Stimulated activated CD4-positive, alpha-beta T cell treated with anti-CD3 and anti-CD28 coated beads, Interleukin-15, amount 100 ng/mL, for 24 hours (primary cell): ENCODE data around the gene LRRN4CL.
"Not testable (repeated sequence)": the region's sequence is repeated elsewhere in the genome, so short reads cannot be mapped to it uniquely, and the experiment has no call there.

ENCODE experiments used
- DNase-seq: peaks from one replicate; pipeline ENCODE4 v3.0.0-alpha.2; 2020

LRRN4CL gene

GRCh38 chr11:62709247-62710000 lies 20.1 kb upstream of the LRRN4CL start:
- DNase-seq: peak; percentile 97

- peak; percentile 59 for DNase-seq
These were observed 19.5 kb upstream of the LRRN4CL start for GRCh38 chr11:62708793-62709192.

DNA sequence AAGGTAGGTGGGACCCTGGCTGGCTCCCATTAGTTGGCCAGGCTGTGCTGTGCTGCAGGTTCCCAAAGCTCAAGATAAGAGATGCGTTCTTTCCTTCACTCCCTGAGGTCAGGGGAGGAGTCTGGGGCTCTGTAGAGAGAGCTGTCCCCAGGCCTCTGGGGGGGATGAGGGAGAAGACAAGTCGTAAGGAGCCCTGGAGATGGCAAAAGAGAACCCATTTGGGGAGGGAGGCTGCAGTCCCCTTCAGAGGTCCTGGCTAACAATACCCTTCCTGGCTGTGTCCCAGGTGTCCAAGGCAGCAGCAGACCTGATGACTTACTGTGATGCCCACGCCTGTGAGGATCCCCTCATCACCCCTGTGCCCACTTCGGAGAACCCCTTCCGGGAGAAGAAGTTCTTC lies 19.1 kb upstream of the LRRN4CL start:
- DNase-seq: no peak

- no peak for DNase-seq
These were observed 18.0 kb upstream of the LRRN4CL start, which contains the start of the genes BSCL2 and GNG3 for GRCh38 chr11:62707277-62707861. TSS of gene BSCL2 (minus strand) at chr11:62707424. CDS start at chr11:62707195, 229 bp downstream. TSS of gene GNG3 (plus strand) at chr11:62707676. CDS start at chr11:62708296, 620 bp downstream.

GRCh38 chr11:62706850-62707247 lies 17.5 kb upstream of the LRRN4CL start:
- DNase-seq: no peak

DNA sequence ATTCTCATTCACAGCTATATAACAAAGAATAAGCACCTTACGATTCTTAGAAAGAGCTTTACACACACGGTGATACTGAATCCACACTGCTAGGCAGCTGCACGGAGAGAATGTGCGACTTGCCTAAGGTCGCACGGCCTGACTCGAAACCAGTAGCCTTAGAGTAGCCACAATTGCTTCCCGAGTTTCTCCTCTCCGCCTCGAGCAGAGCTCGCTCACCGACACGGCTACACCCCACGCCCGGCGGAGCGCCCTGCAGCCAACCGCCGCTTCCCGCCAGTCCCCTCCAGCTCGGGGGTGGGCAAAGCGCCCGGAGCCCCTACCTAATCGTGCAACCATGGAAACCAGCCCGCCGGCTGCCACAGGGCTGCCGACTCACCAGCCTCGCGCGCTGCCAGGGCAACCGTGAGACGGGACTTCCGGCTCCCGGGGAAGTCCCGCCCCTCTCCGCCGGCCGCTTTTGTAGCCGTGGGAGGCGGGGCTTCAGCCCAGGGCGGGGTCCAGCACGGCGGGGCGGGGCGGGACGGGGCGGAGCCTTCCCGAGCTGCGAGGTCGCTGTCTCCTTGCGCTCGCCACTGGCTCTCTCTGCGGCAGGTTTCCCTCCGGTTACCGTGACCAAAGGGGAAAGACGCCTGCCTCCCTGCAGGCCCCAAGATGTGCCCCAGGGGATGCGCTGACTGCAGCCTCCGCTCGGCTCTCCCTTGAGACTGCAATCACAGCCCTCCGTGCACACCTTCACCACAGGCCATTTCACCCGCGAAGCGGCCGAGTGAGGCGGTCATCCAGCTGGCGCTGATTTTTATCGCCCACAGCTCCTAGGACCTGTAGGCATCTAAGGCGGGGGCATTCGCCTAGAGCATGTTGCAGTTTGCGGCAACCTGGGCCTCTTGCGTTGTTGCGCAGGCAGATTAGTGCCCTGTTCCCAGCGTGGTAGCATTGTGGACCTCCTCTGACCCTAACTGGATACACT lies 16.8 kb upstream of the LRRN4CL start:
- DNase-seq: peak; percentile 96

GRCh38 chr11:62705413-62705812 lies 16.1 kb upstream of the LRRN4CL start:
- DNase-seq: no peak

- DNase-seq: not testable (repeated sequence)
These were observed 14.6 kb upstream of the LRRN4CL start for GRCh38 chr11:62703921-62704320.

DNA sequence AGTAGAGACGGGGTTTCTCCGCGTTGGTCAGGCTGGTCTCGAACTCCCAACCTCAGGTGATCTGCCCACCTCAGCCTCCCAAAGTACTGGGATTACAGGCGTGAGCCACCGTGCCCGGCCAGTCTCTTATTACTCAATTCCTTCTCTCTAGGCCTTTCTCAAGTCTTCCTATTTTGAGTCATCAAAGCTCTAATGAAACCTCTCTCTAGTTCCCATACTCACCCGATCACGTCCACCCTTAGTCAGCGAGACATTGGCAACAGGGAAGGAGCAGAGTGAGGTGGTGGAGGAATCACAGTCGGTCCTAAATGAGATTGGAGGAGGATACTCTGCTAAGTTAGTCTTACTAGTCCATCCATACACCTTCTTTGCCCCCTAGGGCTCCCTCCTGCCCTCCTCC lies 12.9 kb upstream of the LRRN4CL start:
- DNase-seq: no peak

GRCh38 chr11:62694455-62695167 lies 5.3 kb upstream of the LRRN4CL start:
- peak; percentile 83 for DNase-seq

DNA sequence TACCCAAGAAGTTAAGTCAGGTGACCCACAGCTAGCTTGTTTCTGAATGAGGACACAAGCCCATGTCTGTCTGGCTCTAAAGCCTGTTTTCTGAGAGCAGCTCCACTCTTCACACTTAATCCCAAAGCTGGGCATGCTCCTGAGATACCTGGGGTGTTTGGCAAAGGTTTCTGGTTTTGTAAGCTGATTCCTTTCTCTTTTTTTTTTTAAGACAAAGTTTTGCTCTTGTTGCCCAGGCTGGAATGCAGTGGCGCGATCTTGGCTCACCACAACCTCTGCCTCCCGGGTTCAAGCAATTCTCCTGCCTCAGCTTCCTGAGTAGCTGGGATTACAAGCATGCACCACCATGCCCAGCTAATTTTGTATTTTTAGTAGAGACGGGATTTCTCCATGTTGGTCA lies 4.3 kb upstream of the LRRN4CL start:
- not testable (repeated sequence) for DNase-seq

GRCh38 chr11:62688491-62688890 lies 839 bp downstream of the LRRN4CL start:
- no peak for DNase-seq

GRCh38 chr11:62687508-62688396 lies 1.6 kb downstream of the LRRN4CL start:
- DNase-seq: no peak

- no peak for DNase-seq
These were observed 6.8 kb downstream of the LRRN4CL start for GRCh38 chr11:62682518-62682917.

GRCh38 chr11:62680825-62681240 lies 8.5 kb downstream of the LRRN4CL start:
- DNase-seq: peak; percentile 43

- peak; percentile 93 for DNase-seq
These were observed 10.3 kb downstream of the LRRN4CL start, which contains the start of gene UBXN1 for GRCh38 chr11:62678770-62679696. TSS of gene UBXN1 (minus strand) at chr11:62679073. CDS start at chr11:62678923, 150 bp downstream.

GRCh38 chr11:62678433-62678769 lies 10.9 kb downstream of the LRRN4CL start:
- no peak for DNase-seq

DNA sequence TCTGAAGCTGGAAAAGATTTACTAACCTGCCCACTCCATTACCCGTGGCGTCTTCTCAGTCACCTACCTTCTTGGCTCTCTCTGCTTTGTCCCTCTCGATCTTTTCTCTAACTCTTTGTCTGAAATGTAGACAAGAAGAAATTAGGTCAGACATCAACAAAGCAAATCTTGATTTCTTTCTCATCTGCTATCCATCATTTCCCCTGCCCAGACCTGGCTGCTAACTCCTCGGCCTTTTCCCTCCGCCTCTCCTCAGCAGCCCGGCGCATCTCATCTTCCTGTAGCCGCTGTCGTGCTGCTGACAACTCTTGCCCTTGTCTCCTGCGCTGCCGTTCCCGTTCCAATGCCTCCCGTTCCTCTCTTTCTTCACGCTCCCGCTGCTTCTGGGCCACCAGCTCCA lies 11.6 kb downstream of the LRRN4CL start:
- no peak for DNase-seq

DNA sequence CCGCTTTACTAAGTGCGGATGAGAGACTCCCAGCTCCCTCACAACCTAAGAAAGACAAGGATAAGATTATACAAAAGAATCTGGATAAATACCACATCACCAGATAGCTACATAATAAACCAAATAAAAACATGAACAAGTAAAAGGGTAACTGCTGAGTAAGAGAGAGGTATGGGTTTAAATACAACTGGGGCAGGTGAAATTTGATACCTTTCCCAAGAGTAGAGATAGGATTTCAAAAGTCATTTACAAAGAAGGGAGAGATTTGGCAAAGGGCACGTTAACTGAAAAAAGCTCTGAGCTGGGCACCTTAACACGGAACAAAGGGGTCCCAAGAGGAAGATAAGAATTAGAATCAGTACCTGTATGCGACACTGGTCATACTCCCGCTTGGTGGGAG lies 12.2 kb downstream of the LRRN4CL start:
- DNase-seq: no peak

- DNase-seq: no peak
These were observed 12.6 kb downstream of the LRRN4CL start for GRCh38 chr11:62676698-62677097.
